GM13977 (cell line): Measurements from ENCODE around the gene APOF.
A peak's percentile ranks its signal among the peaks of the same experiment; 100 is the strongest.
"Not testable (repeated sequence)": the region's sequence is repeated elsewhere in the genome, so short reads cannot be mapped to it uniquely, and the experiment has no call there.

Experiments used
- DNase-seq: peaks from one replicate; pipeline ENCODE4 v3.0.0; 2012; ENCODE audit warnings: low spot score
- in situ Hi-C: fragments of 300-500 bp; cut with MboI; formaldehyde crosslinking; loops from one replicate; pipeline ENCODE4 v1.12.0; 2022; ENCODE audit warnings: low sequenced_read_pairs, low pct_unique_long_range_greater_than_20kb, mixed read lengths, inconsistent platforms; ENCODE audit not compliant: unreplicated experiment
- TF ChIP-seq, protein P1 (sequence below): IDR thresholded peaks from 2 replicates; pipeline ENCODE4 v1.5.1; 2012; ENCODE audit warnings: mild to moderate bottlenecking, control low read depth; ENCODE audit not compliant: insufficient read depth; ENCODE audit errors: extremely low read depth, missing control alignments

Gene APOF

DNA sequence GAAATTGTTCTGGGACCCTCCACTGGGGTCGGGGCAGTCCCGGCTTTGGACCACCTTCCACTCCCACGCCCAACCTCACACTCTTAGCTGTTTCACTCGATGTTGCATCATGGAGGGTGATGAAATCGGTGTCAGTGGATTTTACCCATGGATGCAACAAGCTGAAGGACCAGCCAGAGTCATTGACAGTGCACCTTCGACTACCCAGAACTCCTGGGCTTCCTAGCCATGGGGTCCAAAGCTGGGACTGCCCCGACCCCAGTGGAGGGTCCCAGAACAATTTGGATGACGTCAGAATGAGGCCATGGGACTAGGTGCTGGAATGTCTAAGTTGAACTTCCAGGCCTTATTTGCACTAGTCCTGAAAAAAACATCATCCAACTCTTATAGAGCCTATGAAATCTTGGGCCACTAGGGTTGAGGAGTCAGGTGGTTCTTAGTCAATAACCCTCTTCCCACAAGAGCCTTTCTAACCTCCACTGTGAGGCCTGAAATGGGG lies 24.9 kb downstream of the APOF start:
- TF ChIP-seq, protein P1, sequence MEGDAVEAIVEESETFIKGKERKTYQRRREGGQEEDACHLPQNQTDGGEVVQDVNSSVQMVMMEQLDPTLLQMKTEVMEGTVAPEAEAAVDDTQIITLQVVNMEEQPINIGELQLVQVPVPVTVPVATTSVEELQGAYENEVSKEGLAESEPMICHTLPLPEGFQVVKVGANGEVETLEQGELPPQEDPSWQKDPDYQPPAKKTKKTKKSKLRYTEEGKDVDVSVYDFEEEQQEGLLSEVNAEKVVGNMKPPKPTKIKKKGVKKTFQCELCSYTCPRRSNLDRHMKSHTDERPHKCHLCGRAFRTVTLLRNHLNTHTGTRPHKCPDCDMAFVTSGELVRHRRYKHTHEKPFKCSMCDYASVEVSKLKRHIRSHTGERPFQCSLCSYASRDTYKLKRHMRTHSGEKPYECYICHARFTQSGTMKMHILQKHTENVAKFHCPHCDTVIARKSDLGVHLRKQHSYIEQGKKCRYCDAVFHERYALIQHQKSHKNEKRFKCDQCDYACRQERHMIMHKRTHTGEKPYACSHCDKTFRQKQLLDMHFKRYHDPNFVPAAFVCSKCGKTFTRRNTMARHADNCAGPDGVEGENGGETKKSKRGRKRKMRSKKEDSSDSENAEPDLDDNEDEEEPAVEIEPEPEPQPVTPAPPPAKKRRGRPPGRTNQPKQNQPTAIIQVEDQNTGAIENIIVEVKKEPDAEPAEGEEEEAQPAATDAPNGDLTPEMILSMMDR = no peak
- DNase-seq = no peak
- in situ Hi-C loops = no loop called here

DNA sequence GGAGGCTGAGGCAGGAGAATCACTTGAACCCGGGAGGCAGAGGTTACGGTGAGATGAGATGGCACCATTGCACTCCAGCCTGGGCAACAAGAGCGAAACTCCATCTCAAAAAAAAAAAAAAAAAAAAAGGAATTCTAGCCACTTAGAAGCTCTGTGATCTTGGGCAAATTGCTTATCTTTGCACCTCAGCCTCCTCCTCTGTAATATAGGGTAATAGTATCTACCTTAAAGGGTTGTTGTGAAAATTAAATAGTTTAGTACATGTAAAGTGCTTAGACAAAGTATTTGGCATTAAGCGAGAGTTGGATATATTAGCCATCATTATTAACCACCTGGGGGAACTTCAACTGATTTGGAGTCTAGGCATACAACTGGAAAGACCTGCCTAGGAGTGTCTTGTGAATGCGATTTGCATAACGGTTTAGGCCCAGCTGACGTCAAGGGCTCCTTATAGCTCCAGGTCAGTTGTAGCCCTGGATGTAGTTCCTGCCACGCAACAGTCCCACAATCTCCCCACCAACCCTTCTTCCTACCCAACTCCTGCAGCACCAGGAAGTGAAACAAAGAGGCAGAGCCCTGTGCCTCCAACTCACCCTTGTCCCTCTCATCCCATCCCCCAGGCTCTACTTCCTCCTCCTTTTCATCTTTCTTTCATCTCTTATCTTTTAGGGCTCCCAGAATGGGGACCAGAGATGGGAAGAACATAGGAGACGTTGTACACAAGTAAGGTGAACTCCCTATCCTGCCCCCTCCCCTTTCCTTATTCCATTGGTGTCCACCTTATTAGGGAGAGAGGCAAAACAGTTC lies 26.1 kb downstream of the APOF start:
- TF ChIP-seq, protein P1 = no peak
- in situ Hi-C loops = no loop called here
- DNase-seq = no peak

DNA sequence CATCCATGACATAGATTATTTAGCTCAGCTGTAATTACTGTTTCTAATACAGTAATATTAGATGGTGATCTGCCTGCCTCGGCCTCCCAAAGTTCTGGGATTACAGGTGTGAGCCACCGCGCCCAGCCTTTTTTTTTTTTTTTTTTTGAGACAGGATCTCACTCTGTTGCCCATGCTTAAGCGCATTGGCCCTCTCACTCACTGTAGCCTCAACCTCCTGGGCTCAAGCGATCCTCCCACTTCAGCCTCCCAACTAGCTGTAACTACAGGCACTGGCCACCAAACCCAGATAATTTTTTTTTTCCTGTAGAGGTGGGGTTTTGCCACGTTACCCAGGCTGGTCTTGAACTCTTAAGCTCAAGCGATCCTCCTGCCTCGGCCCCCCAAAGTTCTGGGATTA lies 27.1 kb downstream of the APOF start:
- in situ Hi-C loops, DNase-seq: not testable (repeated sequence)

DNA sequence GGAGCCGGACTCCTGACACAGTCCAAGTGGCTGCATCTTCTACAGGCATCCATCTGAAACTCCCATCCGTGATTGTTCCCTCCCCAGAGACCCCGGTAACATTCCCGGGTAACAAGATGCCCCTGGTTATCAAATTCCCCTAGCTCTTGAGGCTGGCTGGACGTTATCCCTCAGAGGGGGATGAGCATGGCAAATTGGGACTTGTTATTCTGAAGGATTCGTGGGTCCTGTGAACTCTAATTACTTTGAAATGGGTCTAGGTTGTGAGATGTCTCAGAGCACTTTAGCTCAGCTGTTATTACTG lies 28.2 kb downstream of the APOF start:
- TF ChIP-seq, protein P1 = no peak
- in situ Hi-C loops = no loop called here

DNA sequence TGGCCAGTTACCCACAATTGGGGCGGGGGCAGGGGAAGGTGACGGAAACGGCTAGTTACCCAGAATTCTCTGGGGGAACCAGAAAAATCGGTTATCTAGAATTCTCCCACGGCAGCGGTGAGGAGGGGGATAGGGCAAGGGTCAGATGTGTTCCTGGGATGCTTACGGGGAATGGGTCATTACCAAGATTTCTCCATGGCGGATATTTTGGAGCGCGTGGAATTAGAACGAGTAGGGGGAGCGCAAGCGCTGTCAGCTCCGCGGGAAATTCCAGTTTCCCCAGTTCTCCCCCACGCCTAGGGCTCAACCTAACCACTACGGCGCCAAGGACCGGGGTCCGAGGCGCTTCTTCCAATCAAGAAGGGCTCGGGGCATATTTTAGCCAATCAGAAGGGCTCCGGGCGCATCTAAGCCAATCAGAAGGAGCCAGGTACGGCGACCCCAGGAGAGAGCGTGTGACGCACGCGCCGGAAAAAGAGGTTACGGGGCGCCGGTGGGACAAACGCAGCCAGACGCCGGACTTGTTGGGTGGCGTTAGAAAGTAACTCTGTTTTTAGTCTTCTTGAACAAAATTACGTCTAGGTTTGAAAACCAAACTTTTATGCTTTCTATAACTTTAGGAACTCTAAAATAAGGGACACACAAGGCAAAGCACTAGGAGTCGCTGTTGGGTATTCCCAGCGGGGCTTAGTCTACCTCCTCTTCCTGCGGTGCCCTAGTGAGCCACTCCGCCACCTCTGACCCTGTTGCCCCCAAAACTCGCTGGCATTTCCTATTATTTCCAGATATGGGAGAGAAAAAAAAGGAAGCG lies 28.8 kb downstream of the APOF start, which contains the start of gene PAN2:
Gene PAN2, minus strand, starts transcription at position 322 of the 811 bp plus-strand sequence. CDS start 906 bp downstream, outside the sequence.
- in situ Hi-C loops = no loop called here
- TF ChIP-seq, protein P1 = peak; percentile 50
- peak; percentile 96 for DNase-seq

More for the DNA sequence above, 28.2 kb downstream of the APOF start:
- DNase-seq = peak; percentile 27

DNA sequence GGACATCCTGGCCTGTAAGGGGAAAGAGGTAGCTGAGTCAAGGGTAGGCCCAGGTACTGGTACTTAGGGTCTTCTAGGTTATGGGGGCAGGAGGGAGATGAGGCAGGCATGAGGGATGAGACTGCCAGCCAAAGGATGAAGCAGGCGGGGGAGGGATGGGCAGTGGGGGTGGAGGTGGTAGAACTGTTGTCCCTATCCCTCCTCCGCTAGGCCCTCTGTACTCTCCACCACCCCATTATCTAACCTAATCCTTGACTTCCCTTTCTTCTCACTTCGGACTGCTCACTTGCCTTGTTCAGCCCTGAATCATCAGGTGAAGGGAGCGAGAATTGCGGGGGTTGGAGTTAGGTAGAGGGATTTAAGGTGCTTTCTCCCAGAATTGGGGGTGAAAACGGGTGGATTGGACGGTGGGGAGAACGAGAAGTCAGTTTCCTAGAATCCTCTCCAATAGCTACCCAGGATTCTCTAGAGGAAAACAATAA lies 29.4 kb downstream of the APOF start:
- peak; percentile 17 for DNase-seq
- in situ Hi-C loops = no loop called here
- TF ChIP-seq, protein P1 = no peak
